Measurements from ENCODE around the gene FAM76B.

GRCh38 chr11:95767498-95767897, 22.1 kb downstream of the FAM76B start:
- TF ChIP-seq CTCF (IDR thresholded peaks at IDR 0.05 in 4 of 5, conservative IDR thresholded peaks at IDR 0.05 in 1 of 5) (no peak), POLR2A (IDR thresholded peaks at IDR 0.05) (no peak)

Measured in gastrocnemius medialis (tissue), 4 donors.